Measurements from ENCODE around the gene TSPEAR.

DNA sequence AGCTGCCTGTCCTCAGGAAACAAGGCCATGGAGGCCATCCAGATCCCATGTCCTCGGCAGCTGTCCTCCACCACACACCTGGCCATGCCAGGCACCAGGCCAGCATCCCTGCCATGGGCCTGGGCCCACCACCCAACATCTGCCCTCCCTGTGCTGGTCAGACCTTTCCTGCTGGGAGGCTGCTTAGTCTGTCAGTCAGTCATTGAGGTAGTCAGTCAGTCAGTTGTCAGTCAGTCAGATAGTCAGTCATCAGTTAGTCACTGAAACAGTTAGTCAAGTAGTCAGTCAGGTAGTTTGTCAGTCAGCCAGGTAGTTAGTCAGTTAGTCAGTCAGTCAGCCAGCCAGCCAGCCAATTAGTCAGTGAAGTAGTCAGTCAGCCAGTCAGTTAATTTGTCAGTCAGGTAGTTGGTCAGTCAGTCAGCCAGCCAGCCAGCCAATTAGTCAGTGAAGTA lies 188.6 kb downstream of the TSPEAR start:
- TF ChIP-seq, protein P1, sequence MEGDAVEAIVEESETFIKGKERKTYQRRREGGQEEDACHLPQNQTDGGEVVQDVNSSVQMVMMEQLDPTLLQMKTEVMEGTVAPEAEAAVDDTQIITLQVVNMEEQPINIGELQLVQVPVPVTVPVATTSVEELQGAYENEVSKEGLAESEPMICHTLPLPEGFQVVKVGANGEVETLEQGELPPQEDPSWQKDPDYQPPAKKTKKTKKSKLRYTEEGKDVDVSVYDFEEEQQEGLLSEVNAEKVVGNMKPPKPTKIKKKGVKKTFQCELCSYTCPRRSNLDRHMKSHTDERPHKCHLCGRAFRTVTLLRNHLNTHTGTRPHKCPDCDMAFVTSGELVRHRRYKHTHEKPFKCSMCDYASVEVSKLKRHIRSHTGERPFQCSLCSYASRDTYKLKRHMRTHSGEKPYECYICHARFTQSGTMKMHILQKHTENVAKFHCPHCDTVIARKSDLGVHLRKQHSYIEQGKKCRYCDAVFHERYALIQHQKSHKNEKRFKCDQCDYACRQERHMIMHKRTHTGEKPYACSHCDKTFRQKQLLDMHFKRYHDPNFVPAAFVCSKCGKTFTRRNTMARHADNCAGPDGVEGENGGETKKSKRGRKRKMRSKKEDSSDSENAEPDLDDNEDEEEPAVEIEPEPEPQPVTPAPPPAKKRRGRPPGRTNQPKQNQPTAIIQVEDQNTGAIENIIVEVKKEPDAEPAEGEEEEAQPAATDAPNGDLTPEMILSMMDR (IDR thresholded peaks at IDR 0.05; ENCODE audit: low read depth, low read length): no peak
- TF ChIP-seq, protein P2, sequence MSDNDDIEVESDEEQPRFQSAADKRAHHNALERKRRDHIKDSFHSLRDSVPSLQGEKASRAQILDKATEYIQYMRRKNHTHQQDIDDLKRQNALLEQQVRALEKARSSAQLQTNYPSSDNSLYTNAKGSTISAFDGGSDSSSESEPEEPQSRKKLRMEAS (IDR thresholded peaks at IDR 0.05; ENCODE audit: low read depth, low read length): no peak

Data from NB4 (cell line).